GM19467 (cell line): ENCODE results near the gene CYP1A2.

Experiments used
- ATAC-seq: cut with Tn5 transposase; IDR thresholded peaks from one replicate; pipeline ENCODE4 v1.9.1; 2021; ENCODE audit warnings: mild to moderate bottlenecking, moderate library complexity; ENCODE audit not compliant: unreplicated experiment

The CYP1A2 gene

DNA sequence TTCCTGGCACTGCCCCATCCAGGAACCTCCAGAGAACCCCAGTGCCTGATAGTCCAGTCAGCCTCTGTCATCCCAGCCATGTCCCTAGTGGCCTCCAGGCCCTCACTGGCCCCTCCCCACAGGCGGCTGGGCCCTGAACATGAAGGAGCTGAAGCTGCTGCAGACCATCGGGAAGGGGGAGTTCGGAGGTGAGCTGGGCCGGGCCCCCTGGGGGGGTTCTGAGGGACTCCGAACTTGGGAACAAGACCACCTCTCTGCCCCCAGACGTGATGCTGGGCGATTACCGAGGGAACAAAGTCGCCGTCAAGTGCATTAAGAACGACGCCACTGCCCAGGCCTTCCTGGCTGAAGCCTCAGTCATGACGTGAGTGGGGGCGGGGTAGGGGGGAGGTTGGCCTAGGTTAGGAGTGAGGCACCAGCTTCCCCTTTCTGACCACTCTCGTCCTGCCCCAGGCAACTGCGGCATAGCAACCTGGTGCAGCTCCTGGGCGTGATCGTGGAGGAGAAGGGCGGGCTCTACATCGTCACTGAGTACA, 52.0 kb downstream of the CYP1A2 start:
- no peak for ATAC-seq

DNA sequence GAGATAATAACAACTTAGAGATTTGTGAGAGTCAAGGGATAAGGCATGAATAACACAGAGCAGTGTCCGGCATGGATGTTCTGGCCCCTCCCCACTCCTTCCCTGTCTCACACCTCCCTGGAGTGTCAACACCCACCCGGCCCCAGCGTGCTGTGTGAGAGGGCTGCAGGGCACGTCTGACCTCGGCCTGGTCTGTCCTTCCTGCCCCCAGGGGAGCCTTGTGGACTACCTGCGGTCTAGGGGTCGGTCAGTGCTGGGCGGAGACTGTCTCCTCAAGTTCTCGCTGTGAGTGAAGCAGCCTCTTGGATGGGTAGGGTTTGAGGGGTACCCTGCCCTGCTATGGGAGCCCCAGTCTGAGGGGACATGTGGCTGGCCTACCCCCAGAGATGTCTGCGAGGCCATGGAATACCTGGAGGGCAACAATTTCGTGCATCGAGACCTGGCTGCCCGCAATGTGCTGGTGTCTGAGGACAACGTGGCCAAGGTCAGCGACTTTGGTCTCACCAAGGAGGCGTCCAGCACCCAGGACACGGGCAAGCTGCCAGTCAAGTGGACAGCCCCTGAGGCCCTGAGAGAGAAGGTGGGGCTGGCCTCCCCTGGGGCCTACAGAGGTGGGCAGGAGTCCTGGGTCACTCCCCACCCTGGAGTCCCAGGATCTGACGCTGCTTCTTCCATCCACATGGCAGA, 52.8 kb downstream of the CYP1A2 start:
- no peak for ATAC-seq

DNA sequence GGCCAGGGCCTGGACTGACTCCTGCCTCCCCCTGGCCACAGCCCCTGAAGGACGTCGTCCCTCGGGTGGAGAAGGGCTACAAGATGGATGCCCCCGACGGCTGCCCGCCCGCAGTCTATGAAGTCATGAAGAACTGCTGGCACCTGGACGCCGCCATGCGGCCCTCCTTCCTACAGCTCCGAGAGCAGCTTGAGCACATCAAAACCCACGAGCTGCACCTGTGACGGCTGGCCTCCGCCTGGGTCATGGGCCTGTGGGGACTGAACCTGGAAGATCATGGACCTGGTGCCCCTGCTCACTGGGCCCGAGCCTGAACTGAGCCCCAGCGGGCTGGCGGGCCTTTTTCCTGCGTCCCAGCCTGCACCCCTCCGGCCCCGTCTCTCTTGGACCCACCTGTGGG, 53.6 kb downstream of the CYP1A2 start:
- ATAC-seq, result no peak

DNA sequence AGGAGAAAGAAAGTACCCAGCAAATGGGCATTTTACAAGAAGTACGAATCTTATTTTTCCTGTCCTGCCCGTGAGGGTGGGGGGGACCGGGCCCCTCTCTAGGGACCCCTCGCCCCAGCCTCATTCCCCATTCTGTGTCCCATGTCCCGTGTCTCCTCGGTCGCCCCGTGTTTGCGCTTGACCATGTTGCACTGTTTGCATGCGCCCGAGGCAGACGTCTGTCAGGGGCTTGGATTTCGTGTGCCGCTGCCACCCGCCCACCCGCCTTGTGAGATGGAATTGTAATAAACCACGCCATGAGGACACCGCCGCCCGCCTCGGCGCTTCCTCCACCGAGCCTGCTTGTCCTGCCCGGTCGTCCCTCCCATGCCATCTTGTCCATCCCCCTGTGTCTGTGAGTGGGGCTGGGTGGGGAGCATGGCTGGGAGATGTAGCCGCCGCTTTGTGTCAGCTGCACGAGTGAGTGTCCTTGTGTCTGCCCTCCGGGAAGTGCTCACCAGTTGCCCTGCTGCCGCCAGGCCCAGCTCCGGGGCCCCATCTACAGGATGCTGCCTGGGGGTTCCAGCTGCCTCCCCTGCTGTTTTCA, 54.3 kb downstream of the CYP1A2 start:
- no peak for ATAC-seq

DNA sequence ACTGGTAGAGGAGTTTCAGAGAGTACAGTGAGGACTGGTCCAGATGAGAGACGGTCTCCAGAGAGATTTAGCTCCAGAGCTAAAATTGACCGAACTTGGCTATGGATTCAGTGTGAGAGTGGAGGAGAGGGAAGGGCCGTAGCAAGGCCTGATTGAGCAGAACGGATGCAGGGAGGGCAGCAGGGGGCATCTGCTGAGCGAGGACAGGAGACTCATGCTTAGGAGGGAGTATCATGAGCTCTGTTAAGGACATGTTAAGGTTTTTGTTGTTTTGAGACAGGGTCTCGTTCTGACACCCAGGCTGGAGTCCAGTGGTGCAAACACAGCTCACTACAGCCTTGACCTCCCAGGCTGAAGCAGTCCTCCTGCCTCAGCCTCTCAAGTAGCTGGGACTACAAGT, 56.3 kb downstream of the CYP1A2 start:
- ATAC-seq, result no peak
